Posterior vena cava (tissue), 2 donors: ENCODE results near the gene CNN2. TPM values are rescaled to one million over a fixed set of nuclear protein-coding genes. Genes with fewer than 3 reads are reported as not detected.
A peak's percentile ranks its signal among the peaks of the same experiment; 100 is the strongest.

ENCODE experiments used
- DNase-seq: peaks from one replicate; pipeline ENCODE4 v3.0.0-alpha.2; 2020; ENCODE audit warnings: low spot score
- intact Hi-C, 2 donors: fragments of 100-400 bp; cut with DNase I; formaldehyde crosslinking; loops; one replicate each; pipeline versions ENCODE4 v1.14.1 to v1.14.2; 2022 to 2023
- total RNA-seq, 2 donors: library from RNA; stranded (reverse); fragmentation: NEBNext Ultra II Directional; extraction: Animal tissue kit (Norgen Biotek cat#: 25700); gene quantifications; one replicate each; pipeline ENCODE4 v1.2.1, GENCODE V29; 2021
- donor health status: DM: yes; HTN: yes; CAD: no.
- donor health status: DM: yes; HTN: yes; CAD: no.

Gene CNN2
- total RNA-seq, 2 donors from 2014 or later: 94.7 to 136 TPM

DNA sequence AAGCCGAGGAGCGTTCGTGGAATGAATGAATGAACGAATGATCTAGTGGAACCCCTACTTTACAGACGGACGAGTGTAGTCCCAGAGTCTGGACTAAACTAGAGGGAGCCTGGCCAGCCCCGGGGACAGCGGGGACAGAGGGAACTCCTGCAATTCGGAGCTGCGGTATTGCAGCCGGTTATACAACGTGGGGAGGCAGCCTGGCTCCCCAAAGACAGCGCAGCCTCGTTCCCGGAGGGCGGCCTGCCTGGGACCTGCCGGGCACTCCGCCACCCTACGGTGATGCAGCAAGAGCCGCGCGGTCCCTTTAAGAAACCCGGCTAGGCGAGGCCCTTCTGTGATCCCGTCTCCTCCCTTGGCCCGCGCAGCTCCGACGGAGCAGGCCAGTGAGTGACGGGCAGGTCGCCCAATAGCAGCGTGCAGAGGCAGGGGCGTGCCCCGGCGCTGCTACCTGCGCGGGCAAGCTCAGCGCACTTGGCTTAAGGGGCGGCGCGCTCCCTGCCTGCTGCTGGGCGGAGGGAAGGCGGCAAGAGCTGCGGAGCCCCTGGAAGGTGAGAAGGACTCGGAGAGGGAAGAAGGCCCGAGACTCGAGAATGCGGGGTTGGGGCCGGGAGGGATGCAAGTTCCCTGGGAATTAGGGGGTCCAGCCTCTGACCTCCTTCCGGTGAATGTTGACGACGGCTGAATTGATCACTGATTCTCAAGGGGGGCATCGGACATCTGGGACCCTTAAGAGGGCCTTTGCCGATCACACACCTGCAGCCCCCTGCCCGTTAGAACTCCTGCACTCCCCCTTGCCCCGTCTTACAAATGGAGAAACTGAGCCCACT lies 13.5 kb downstream of the CNN2 start, which contains the start of gene ABCA7:
Gene ABCA7, plus strand, starts transcription at position 462 of the 830 bp plus-strand sequence. CDS start 1,255 bp downstream, outside the sequence.
- DNase-seq: peak; percentile 99
- intact Hi-C loops: no loop called here

DNA sequence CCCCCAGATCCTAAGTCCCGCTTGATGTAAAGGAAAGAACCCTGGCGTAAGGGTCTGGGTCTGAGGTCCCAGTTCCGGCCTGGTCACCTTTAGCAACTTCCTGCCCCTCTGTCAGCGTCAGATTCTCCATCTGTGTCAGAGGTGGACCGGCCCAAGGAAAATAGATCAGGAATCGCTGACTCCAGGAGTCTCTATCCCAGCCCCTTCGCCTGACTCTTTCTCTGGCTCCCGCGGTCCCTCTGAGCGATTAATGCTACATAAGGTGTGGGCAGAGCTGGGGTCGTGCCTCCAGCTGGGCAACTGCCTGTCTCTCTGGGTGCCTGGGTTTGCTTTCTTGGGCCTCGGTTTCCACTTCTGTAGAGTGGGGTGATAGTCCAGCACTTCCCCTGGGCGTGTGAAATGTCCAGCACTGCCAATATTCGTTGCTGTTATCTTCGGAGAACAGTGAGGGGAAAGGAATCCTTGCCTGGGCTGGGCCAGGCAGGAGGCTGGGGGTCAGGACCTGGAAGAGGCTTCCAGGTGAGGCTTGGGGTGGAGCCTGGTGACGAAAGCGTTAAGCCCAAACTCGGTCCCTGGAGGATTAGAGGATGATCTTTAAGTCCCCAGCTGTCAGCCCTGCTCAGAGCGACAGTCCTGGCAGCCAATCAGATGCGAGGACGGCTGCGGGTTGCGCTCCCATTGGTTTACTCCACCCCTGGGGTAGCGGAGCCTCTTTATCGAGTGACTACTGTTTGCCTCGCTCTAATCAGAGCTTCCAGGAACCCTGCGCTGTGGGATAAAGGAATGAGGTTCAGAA lies 14.3 kb downstream of the CNN2 start:
- intact Hi-C loops: no loop called here
- peak; percentile 95 for DNase-seq

DNA sequence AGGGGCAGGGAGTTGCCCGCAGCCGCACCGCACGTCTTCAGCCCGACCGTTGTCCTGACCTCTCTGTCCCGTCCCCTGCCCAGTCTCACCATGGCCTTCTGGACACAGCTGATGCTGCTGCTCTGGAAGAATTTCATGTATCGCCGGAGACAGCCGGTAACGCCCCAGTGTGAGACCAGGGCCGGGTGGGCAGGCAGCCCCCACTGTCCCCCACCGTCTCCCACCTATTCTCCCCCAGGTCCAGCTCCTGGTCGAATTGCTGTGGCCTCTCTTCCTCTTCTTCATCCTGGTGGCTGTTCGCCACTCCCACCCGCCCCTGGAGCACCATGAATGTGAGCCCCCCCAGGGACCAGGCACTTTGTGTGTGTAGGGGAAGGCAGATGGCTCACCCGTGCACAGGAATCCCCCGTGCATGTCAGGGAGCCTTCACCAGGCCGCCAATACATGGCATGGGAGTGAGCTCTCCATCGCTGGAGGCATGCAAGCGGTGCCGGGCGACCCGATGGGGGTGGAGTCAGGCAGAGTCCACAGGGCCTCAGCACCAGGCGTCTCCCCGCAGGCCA lies 14.9 kb downstream of the CNN2 start:
- intact Hi-C loops: no loop called here
- no peak for DNase-seq

DNA sequence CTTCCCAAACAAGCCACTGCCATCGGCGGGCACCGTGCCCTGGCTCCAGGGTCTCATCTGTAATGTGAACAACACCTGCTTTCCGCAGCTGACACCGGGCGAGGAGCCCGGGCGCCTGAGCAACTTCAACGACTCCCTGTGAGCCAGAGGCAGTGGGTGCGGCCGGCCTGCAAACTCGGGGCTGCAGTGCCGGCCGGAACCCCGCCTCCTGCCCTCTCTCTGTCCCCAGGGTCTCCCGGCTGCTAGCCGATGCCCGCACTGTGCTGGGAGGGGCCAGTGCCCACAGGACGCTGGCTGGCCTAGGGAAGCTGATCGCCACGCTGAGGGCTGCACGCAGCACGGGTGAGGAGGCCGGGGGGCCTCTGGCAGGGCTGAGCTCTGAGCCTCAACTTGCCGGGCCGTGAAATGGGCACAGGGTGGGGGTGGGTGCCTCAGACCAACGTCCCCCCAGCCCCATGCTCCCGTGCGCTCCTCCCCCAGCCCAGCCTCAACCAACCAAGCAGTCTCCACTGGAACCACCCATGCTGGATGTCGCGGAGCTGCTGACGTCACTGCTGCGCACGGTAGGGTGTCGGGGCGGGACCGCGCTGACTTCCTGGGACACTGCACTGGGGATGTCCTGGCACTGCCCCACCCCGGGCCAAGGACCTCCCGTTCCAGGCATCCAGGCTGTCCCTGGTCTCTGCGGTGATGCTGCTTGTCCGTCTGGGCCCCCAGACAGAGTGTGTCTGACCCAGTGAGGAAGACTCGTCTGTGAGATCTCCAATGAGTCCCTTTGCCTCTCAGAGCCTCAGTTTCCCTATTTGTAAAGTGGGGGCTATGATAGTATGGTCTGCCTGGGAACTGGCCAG lies 15.7 kb downstream of the CNN2 start:
- intact Hi-C loops: no loop called here
- DNase-seq: no peak

DNA sequence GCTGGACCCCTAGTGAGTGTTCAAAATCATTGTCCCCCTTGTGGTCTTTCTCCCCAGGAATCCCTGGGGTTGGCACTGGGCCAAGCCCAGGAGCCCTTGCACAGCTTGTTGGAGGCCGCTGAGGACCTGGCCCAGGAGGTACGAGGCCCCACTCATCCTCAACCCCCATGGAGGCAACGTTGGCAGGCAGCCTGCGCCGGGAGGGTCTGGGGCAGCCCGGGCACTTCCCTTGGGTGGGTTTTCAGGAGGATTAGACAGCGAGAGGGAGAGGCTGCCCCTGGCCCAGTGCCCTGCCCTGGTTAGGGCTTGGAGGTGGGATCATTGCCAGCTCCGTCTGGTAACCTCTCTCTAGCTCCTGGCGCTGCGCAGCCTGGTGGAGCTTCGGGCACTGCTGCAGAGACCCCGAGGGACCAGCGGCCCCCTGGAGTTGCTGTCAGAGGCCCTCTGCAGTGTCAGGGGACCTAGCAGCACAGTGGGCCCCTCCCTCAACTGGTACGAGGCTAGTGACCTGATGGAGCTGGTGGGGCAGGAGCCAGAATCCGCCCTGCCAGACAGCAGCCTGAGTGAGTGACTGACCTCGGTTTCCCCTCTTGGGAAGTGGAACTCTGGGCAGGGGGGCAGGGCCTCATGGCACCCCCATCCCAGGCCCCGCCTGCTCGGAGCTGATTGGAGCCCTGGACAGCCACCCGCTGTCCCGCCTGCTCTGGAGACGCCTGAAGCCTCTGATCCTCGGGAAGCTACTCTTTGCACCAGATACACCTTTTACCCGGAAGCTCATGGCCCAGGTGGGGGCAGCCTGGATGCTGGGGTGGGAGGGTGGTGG lies 16.5 kb downstream of the CNN2 start:
- no peak for DNase-seq
- intact Hi-C loops: no loop called here

DNA sequence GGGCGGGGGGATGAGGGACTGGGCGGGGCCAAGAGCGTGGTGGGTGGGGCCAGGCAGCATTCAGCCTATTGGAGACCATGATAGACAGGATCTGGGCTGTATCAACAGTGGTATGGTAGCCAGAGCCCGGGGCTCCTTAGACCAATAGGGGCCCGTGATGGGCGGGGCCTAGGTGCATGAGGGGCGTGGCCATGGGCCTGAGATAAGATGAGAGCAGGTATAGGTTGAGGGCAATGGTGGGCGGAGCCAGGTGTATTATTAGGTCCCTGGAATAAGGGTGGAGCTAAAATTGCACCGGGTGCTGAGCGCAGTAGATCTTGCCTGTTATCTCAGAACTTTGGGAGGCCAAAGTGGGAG lies 18.8 kb downstream of the CNN2 start:
- intact Hi-C loops: loop anchor here in 1 of 2 donors (5.0 kb wide), 1 partner anchor 37 kb away; no protein-coding TSS in a partner anchor
- no peak for DNase-seq

DNA sequence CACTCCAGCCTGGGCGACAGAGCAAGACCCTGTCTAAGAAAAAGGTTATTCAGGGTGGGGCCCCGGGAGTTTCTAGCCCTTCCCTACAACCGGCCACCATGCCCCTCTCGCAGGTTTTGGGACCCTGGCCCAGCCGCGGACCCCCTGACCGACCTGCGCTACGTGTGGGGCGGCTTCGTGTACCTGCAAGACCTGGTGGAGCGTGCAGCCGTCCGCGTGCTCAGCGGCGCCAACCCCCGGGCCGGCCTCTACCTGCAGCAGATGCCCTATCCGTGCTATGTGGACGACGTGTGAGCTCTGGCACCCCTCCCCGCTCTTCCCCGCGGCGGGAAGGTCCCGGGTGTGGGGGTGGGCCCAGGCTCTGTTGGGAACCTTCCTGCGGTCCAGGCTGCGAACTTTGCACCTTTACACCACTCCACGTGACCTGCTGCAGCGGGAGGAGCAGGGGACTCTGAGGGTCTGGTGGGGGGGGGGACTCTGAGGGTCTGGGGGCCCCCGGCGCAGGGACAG lies 19.8 kb downstream of the CNN2 start:
- no peak for DNase-seq
- intact Hi-C loops: loop anchor here in 1 of 2 donors (5.0 kb wide), 1 partner anchor 36 kb away; no protein-coding TSS in a partner anchor

DNA sequence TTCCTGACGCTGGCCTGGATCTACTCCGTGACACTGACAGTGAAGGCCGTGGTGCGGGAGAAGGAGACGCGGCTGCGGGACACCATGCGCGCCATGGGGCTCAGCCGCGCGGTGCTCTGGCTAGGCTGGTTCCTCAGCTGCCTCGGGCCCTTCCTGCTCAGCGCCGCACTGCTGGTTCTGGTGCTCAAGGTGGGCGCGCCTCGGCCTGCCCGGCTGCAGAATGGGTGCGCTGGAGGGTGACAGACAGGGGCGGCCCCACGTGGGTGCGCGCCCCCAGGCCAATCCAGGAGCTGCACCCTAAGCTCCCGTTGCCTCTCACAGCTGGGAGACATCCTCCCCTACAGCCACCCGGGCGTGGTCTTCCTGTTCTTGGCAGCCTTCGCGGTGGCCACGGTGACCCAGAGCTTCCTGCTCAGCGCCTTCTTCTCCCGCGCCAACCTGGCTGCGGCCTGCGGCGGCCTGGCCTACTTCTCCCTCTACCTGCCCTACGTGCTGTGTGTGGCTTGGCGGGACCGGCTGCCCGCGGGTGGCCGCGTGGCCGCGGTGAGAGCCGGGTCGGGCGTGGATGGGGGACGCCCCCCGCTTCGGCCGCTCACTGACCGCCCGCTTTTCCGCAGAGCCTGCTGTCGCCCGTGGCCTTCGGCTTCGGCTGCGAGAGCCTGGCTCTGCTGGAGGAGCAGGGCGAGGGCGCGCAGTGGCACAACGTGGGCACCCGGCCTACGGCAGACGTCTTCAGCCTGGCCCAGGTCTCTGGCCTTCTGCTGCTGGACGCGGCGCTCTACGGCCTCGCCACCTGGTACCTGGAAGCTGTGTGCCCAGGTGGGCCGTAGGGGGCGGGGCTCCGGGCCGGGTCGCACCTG lies 20.7 kb downstream of the CNN2 start:
- no peak for DNase-seq
- intact Hi-C loops: loop anchor here in 1 of 2 donors (5.0 kb wide), 1 partner anchor 35 kb away; no protein-coding TSS in a partner anchor

DNA sequence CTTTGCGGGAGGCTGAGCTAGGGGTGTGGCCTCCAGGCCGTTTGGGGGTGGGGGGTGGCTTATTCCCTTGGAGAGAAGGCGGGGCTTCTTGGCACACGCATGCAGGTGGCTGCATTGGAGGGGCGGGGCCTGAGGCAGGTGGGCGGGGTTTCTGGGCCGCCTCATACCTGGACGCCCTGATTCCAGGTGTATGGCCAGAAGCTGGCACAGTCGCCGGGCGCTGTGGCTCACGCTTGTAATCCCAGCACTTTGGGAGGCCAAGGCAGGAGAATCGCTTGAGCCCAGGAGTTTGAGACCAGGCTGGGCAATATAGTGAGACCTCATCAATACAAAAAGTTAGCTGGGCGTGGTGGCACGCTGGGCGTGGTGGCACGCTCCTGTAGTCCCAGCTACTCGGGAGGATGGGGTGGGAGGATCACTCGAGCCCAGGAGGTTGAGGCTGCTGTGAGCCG lies 21.3 kb downstream of the CNN2 start:
- DNase-seq: peak; percentile 64
- intact Hi-C loops: loop anchor here in 1 of 2 donors (5.0 kb wide), 1 partner anchor 35 kb away; no protein-coding TSS in a partner anchor

DNA sequence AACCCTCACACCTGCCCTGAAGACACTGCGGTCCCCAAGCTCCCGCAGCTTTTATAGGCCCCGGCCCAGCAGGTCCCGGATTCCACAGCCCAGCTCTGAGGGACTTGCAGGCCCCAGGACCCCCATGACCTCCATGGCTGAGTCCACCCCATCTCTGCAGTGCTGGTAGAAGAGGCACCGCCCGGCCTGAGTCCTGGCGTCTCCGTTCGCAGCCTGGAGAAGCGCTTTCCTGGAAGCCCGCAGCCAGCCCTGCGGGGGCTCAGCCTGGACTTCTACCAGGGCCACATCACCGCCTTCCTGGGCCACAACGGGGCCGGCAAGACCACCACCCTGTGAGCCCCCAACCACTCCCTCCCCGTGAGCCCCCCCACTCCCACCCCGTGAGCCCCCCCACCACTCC lies 22.7 kb downstream of the CNN2 start:
- intact Hi-C loops: loop anchor here in 1 of 2 donors (5.0 kb wide), 1 partner anchor 33 kb away; no protein-coding TSS in a partner anchor
- DNase-seq: no peak

DNA sequence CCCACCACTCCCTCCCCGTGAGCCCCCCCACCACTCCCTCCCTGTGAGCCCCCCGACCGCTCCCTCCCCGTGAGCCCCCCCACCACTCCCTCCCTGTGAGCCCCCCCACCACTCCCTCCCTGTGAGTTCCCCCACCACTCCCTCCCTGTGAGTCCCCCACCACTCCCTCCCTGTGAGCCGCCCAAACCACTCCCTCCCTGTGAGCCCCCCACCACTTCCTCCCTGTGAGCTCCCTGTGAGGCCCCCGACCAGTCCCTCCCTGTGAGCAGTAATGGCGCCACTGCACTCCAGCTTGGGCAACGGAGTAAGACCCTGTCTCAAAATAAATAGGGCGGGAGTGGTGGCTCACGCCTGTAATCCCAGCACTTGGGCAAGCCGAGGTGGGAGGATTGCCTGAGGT lies 23.4 kb downstream of the CNN2 start:
- no peak for DNase-seq
- intact Hi-C loops: loop anchor here in 1 of 2 donors (5.0 kb wide), 1 partner anchor 33 kb away; no protein-coding TSS in a partner anchor

DNA sequence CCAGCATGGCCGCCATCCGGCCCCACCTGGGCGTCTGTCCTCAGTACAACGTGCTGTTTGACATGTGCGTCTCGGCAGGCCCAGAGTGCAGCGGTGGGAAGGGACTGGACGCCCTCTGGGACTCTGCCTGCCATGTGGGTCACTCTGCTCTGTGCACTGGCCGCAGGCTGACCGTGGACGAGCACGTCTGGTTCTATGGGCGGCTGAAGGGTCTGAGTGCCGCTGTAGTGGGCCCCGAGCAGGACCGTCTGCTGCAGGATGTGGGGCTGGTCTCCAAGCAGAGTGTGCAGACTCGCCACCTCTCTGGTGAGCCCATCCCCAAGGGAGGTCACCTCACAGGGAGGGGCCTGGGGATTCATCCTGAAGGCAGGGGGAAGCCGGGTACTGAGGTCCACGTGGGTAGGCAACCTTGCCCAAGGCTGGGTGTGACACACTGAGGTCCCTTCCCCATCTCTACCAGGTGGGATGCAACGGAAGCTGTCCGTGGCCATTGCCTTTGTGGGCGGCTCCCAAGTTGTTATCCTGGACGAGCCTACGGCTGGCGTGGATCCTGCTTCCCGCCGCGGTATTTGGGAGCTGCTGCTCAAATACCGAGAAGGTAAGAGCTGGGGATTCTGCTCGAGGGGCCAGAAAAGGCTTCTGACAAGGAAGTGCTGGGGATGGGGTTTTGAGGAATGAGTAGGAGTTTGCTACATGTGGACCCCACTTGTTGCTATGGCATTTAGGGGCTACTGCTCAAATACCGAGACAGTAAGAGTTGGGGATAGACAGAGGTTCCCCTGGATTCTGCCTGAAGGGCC lies 24.8 kb downstream of the CNN2 start:
- intact Hi-C loops: loop anchor here in 1 of 2 donors (1.0 kb wide), 1 partner anchor 44 kb away; the partner anchor contains the start of gene POLR2E
- DNase-seq: no peak

DNA sequence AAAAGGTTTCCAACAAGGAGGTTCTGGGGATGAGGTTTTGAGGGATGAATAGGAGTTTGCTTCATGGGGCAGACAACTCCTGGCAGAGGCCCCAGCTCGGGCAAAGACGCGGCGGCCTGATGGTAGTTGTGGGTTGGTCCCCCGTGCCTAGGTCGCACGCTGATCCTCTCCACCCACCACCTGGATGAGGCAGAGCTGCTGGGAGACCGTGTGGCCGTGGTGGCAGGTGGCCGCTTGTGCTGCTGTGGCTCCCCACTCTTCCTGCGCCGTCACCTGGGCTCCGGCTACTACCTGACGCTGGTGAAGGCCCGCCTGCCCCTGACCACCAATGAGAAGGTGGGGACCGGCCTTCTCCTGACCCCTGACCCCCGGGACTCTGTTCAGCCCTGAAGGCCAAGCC lies 25.4 kb downstream of the CNN2 start:
- intact Hi-C loops: loop anchor here in 1 of 2 donors (1.0 kb wide), 1 partner anchor 44 kb away; the partner anchor contains the start of gene POLR2E
- no peak for DNase-seq

DNA sequence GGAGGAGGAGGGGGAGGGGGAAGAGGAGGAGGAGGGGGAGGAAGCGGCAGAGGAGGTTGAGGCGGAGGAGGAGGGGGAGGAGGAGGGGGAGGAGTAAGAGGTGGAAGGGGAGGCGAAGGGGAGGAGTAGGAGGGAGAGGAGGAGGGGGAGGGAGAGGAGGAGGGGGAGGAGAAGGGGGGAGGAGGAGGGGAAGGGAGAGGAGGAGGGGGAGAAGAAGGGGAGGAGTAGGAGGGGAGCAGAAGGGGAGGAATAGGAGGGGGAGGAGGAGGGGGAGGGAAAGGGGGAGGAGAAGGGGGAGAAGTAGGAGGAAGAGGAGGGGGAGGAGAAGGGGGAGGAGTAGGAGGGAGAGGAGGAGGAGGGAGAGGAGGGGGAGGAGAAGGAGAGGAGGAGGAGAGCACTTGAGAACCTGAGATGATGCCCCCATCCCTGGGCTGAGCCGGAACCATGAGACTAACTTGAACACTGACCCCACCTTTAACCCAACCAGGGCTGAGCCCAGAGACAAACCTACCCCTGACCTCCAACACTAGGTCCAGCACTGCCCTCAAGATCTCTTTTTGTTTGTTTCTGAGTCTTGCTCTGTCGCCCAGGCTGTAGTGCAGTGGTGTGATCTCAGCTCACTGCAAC lies 26.1 kb downstream of the CNN2 start:
- DNase-seq: no peak
- intact Hi-C loops: no loop called here
